Stimulated activated CD4-positive, alpha-beta T cell treated with anti-CD3 and anti-CD28 coated beads, Interleukin-2, amount 100 ng/mL, for 24 hours (primary cell): Measurements from ENCODE around the gene TBC1D9.

Experiments
- DNase-seq, 2 donors: peaks; one replicate each; pipeline ENCODE4 v3.0.0-alpha.2; 2020

The TBC1D9 gene

DNA sequence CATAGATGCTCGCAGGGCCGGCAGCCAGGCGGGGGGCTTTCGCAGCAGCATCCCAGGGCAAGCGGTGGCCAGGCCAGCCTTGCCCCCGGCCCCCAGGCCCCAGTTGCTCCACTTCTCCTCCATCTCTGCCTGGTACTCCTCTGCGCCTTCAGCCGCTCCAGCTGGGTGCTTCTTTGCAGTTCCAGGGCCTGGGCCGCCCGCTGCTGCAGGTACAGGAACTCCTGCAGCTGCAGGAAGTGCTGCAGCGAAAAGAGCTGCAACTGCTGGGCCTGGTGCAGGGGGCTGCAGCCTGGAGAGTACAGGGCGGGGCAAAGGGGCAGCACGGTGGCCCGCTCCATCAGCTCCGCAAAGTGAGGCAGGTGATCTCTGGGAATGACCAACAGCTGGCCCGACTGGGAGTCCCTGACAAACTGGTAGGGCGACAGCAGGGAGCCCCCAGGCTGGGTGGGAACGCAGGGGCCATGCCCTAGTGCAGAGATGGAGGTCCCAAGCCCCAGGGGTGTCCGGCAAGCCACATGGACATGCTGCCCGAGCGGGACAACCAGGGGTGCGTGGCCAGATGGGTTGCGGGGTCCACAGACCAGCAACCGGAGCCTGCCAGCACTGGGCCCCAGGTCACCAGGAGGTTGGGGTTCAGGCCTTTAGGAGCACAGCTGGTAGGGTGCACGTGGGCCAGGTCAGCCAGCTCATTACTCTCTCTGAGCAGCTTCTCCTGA, 111.6 kb downstream of the TBC1D9 start:
- no peak for DNase-seq

DNA sequence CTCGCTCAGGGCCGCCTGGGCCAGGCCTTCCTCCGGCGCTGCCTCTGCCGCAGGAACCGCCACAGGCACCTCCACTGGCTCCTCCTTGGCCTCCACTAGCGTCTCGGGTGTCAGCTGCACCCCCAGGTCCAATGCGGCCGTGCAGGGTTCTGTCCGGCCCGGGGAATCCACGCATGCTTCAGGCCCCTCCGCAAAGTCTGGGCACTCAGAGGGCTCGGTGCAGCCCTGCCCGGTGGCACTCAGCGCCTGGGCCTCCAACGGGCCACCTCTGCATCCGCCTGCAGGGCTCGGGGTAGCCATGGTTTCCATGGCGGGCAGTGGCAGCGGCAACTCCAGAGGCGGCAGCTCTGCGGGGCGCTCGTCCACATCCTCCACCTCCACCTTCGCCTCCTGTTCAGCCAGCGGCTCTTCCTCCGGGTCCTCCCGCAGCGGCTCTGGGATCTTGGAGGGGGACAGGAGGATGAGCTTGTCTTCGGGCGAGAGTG, 112.6 kb downstream of the TBC1D9 start:
- DNase-seq: no peak

DNA sequence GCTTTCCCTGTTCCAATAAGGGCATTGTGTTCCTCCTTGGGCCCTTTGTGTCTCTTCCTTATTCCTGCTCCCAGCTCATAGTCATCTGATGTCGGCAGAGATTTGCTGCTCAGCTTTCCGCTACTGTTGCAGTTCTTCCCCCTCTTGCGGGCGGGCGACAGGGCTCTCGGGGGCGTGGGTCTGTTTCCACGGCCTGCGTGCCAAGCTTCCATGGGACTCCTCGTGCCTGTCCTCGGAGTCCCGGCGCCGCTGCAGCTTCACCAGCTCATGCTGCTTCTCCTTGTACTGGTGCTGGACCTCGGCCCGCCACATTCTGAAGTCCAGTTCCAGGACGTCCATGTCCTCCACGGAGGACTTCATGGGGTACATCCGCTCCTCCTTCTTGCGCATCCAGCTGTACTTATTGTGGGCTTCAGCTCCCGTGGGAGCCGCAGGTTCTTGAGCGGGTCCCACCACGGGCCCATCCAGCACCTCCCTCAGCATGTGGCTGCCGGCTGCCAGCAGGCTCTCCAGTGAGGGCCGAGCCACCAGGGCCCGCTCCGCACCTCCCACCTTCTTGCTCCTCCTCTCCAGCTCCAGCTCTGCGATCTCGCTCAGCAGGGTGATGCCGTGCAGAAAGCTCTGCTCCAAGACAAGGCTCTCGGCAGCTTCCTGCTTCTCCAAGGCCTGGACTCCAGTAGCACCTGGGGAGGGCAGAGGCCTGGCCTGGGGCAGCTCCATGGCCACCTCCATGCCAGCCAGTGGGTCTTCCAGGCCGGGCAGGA, 113.3 kb downstream of the TBC1D9 start:
- DNase-seq: no peak

DNA sequence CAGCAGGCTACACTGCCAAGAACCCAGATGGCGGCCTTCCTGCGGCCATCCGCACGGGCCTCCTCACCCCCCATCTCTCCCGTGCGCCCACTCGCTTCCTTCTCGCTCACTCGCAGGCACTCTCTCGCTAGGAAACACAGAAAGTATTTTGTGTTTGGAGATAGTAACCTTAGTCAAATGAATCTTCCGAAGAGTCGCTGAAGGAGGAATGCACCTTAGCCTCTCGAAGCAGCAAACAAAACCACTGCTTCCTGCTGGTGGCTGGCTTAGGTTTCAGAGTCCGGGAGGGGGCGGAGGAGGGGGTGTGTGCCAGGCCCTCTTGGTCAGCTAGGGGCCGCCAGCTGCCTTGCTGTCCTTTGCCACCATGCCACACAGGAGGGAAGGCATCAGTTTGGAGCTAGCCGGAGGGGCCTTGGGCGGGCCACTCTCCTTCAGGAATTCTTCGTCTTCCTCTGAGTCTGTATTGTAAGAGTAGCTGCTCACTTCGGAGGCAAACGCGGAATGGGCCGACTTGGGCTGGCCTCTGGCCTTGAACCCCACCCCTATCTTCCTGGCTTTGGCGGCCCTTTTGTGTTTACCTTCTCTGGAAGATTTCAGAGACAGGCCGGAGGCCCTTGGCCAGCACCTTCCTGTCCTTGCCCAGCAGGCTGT, 114.3 kb downstream of the TBC1D9 start:
- DNase-seq: no peak

DNA sequence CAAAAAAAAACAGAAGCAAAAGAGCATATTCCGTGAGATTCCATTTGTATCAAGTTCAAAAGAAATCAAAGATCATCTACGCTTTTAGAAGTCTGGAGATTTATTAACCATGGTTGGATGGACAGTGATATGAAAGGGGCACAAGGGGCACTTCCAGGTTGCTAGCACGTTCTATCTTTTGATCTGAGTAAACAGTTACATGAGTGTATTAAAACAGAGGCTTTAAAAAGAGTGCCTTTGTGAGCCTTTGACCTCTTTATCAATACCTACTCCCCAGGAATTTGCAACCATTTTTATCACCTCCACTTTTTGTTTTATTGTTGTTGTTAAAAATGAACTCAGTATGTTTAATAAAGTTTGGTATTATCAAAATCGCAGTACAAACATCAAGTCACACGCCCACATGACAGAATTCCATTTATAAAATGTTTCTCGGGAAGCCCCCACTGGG, 115.1 kb downstream of the TBC1D9 start:
- DNase-seq: no peak

DNA sequence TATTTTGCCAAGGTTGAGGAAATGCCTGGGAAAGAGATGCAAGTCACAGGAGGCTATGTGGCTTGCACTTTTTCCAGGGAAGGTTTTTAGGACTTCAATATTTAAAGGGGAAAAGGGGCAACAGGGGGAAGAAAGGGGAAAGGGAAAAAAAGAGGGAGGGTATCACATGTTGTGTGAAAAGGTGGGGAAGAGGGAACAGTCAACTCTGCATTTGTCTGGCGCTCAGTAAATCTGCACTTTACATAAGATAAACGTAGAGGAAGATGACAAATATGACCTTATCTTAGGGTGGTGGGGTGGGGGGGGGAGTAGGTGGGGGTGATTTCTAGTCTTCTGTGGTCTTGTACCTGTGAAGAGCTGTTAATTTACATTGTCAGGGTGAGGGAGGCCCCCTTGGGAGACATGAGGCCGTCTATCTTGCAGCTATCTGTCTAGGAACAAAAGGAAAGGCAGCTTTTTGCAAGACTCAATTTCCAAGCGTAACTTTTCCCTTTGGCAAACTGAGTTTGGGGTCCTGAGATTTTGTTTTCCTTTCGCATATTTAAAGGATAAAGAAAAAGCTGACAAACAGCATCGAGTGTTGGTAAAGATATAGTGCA, 115.9 kb downstream of the TBC1D9 start:
- no peak for DNase-seq

DNA sequence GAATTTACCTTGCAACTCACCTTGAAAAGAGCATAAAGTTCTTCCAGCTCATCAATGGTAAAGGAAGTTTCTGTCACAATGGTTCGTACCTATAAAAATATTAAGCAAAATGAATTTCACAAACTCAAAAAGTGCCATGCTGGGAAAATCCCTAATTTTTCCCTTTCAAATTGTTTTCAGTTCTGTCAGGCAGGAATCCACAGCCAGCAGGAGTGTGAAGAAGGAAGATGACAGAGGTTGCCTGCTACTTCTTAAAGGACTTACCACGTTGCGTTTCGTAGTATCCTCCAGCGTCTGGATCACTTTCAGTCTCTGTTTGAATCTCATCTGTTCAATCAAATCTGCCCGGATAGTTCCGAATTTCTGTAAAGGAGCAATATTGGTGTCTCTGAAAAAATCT, 117.1 kb downstream of the TBC1D9 start:
- DNase-seq: no peak

DNA sequence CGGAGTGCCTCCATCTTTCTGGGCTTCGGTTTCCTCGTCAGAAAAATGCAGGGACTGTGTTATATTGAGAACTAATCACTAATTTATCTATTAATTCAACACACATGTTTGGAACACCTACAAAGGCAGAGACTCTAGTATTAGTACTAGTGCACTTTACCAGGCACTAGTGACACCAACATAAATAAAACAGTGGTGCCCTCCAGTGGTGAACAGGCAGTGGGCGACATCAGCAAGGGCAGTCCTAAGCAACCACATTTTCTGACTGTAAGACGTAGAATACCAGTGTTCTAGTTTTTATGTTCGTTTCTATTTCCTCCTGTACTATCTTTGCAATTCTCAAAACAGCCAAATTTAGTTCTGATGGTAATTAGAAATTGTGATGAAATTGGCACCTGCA, 118.3 kb downstream of the TBC1D9 start:
- peak; percentile 27 to 32 for DNase-seq

DNA sequence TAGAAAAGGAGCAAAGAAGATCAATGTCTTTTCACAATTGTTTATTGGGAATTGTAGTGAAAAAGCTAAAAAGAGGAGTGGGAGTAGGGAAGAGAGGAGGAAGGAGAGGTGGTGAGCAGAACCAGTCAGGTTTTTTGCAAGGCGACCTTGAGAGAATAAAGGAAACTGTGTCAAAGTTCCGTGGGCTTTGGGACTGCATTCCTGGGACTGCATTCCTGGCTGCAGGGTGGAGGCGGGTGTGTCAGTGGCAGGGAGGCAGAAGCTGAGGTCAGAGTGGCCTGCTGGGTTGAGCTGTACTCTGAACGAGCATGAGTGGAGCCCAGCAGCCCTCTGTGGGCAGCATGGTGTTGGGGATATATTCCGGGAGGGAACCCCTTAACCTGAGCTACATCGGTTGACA, 120.6 kb downstream of the TBC1D9 start:
- DNase-seq: no peak

DNA sequence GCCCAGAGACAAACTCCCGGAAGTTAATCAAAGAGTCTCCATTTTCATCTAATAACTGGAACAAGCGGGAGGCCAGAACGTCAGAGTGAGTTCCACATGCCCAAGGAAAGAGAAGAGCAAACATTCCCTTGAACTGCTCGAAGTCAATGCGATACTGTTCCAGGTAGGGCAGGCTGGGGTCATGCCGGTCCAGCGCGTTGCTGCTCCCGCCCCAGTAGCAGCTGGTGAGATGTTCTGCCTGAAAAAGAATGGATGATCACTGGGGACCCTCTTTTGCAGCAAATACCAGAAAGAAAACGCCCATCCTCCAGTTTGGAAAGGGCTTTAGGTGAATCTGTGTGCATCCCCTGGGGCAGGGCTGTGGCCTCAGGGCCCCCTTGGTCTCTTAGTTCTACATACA, 122.2 kb downstream of the TBC1D9 start:
- DNase-seq: no peak

DNA sequence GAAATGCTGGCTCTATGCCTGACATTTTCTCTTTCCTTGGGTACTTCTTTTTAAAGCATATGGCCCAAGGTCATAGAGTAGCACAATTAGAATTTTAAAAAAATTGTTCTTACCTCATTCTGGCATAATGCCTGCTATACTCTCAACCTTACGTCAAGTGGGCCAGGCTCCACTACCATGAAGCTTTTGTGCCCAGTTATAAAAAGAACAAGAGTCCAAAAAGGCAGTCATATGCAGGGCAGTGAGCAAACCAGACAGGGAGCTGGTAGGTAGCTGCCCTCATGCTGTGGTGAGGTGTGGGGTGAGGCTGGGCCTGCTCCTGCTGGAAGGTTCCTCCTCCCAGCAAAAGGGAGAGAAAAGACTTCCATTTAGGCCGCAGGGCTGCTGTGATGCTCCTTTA, 123.1 kb downstream of the TBC1D9 start:
- no peak for DNase-seq

DNA sequence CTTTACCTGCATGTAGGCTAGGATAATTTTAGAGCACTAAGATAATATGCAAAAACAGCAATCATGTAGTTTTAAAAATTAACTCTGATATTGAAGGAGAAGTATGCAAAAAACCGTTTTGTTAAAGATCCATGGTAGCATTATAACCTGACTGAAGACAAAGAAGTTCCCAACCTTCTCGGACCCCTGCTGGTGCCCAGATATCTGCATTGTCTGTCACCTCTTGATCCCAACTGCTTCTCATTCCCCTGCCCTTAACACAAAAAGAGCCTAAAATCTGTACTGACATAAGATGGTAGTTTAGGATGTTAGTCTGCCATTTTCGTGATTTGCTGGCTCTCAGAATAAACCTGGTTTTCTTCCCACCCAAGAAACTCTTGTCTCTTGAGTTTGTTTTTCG, 125.9 kb downstream of the TBC1D9 start:
- DNase-seq: no peak

DNA sequence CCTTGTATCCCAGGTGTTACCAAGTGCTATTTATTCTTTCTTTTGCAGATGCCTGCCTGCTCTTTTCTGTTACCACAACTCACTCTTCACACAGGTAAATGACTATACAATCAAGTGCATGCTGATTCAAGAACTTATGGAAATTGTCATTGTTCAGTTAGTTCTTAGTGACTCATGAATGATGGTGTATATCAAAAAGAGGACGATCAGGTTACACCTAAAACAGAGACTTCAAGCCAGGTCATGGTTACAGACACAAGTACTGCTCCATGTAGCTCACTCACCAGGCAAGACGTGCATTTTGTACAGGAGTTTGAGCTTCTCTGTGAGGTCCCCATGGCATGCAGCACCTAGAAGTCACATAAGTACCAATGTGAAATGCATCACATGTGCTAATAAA, 128.2 kb downstream of the TBC1D9 start:
- DNase-seq: no peak

DNA sequence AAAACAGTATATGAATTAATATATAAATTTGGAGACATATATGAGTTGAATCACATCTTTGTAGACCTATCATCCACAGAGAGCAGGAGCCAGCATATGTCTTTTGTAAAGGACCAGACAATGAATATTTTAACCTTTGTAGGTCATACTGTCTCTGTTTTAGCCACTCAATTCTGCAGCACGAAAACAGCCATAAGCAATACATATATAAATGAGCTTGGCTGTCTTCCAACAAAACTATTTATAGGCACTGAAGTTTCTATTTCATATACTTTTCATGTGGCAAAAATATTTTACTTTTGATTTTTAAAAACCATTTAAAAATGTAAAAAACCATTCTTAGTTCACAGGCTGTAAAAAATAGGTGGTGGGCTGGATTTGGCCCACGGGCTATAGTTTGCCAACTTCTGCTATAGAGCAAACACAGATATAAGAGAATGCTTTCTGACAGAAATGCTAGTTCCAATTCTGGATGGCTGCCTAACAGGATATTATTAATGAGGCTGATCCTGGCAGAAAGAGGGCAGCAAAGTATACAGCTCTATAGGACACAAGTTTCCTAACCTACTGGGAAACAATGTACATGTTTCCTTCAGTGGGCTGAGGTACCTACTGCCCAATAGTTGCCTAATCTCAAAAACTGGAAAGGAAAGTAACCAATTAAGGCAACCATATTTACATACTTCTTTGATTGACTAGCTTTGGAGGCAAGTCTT, 129.4 kb downstream of the TBC1D9 start:
- no peak for DNase-seq

DNA sequence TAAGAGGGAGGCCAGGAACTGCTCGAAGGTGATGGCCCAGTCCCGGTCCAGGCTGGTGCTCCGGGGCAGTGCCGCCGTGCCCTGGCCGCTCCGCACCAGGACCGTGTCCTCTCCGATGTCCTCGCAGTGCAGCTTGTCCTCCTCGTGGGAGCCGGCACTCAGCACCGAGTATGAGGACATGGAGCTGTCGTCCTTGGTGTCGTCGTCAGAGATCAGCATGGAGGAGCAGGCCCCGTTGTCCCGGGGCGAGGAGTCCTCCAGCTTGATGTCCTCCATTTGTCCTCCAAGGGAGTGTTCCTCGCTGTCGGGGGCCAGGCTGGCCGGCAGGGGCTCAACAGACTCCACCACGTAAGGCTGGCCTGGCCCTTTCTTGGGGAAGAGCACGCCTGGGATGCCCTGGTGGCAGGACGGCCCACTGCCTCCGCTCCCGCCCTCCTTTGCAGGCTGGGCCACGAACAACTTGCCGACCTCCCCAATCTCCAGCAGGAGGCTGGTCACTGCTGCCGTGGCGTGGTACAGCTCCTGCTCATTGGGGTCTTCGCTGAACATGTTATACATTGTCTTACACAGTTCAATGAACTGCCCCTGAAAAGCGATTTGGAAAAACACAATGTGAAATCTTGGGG, 133.7 kb downstream of the TBC1D9 start:
- no peak for DNase-seq

DNA sequence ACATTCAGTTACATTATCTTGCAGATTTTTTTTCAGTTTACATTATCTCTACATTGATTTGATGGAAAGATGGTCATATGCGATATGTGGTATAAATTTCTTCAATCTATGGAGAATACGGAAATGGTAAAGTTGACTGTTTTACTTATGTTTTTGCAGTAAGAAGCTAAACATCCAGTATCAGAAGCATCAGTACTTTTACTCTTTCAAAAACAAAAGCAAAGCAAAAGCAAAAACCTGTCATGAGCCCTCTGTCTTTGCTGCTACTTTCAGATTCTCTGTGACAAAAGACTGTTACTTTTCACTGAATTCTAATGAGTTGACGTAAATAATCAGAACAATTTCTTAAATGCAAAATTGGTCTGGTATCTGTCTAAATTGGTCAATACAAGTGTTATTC, 135.0 kb downstream of the TBC1D9 start:
- DNase-seq: no peak

DNA sequence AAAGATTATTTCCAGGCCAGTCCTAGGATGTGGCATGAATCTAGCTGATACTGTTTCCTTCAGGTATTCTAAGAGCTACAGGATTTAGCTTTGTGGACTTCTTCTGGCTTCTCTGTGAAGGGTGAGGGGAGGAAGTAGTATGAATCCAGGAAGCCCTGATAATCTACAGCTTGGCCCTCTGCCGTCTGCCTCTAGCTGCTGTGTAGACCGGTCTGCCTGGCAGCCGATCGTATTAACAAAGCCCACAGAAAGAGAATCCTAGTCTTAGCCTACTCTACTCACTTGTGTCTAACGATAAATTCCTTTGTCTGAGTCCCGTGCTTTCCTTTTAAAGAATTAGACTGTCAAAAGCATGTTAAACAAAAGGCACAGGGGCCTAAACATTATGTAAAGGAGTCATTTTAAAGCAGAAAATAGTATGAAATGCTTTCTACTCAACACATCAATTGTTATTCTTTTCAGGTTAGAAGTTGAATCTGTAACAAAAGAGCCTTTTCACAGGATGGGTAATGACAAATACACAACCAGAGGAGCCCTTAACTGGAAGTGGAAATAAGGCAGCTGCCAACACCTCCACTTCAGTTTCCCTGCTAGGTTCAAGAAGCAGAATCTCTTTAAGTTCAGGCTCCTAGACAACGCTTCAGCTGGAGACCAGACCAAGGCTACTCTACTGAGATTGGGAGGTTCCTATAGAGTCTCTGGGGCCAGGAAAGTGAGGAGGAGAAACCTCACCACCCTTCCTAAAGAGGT, 138.5 kb downstream of the TBC1D9 start:
- no peak for DNase-seq

DNA sequence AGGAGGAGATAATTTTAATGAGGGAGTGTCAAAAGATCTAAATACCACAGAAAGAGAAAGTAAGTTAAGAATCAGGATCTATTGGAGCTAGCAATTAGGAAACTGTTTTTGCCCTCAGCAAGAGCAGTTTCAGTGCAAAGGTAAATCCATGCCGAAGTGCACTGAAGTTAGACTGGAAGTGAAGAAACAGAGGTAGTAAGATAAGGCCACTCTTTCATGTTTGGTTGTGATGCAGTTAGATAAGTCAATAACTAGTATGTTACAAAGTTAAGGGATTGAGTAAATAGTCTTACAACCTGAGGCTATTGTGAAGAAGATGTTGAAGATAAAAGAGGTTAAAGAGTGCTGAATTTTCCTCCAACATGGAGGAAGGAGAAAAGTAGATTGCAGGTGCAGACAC, 140.7 kb downstream of the TBC1D9 start:
- no peak for DNase-seq

DNA sequence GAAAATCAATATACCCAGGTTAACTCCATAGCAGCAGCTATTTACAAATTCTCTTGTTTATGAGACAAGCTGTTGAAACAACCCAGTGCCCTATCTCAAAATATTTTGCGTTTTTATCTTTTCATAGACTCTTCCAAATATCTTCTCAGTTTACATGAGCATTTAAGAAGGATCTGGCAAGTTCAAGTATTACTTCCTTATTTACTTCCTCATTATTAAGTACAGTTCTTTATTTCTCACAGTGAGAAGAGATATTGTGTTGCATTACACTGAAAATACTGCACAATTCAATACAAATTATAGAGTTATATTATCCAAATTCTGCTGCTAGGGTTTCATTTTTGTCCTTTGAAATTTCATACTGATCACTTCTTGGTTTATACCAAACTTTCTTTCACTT, 143.8 kb downstream of the TBC1D9 start:
- DNase-seq: no peak

DNA sequence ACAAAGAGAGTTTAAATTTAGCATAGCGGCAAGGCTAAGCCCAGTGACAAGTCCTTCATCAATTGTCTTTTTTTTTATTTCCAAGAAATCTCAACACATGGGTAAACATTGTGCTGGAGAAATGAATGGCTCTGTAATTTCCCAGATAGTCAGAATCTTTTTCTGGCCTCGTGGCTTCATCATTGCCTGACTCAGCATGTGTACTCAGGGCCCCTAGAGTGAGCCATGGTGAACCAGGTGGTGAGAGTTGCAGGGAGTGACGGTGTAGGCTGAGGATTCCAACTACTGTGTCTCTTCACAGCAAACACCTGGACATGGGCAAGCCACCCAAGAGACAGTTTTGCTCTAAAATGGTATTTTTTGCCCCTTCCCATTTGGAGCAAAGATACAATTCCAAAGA, 144.3 kb downstream of the TBC1D9 start:
- no peak for DNase-seq
